Tibial artery (tissue), 4 donors: ENCODE results near the gene SMPD3.

ENCODE experiments used
- DNase-seq, 2 donors: peaks; one replicate each; pipeline ENCODE4 v3.0.0-alpha.2; 2019
- H3K27ac ChIP-seq, 2 donors: fragments of 200-600 bp; sonication (generic) in 1 of 2; 1 replicate in 1 of 2; 2 replicates in 1 of 2; pipeline ENCODE4 v1.5.1; 2018 to 2019; ENCODE audit warnings: mild to moderate bottlenecking in 1 of 2
- H3K27me3 ChIP-seq, 2 donors: fragments of 200-600 bp; sonication (generic) in 1 of 2; one replicate each; pipeline versions ENCODE4 v1.5.1 to v1.6.0; 2016 to 2019
- H3K36me3 ChIP-seq, 3 donors: fragments of 200-600 bp; sonication (generic) in 2 of 3; one replicate each; pipeline ENCODE4 v1.5.1; 2016 to 2019; ENCODE audit warnings: mild to moderate bottlenecking in 2 of 3
- H3K4me1 ChIP-seq, 4 donors: fragments of 200-600 bp; sonication (generic) in 2 of 4; 1 replicate in 3 of 4; 2 replicates in 1 of 4; pipeline ENCODE4 v1.5.1; 2016 to 2019
- H3K4me3 ChIP-seq, 2 donors: fragments of 200-600 bp; sonication (generic) in 1 of 2; 1 replicate in 1 of 2; 2 replicates in 1 of 2; pipeline ENCODE4 v1.5.1; 2018 to 2019; ENCODE audit warnings: mild to moderate bottlenecking in 2 of 2
- H3K9me3 ChIP-seq, 3 donors: fragments of 200-600 bp; sonication (generic) in 1 of 3; one replicate each; pipeline ENCODE4 v1.5.1; 2016 to 2019
- intact Hi-C: fragments of 100-400 bp; cut with DNase I; formaldehyde crosslinking; loops from one replicate; pipeline ENCODE4 v1.15.0; 2023; ENCODE audit warnings: low total_unique reads
- TF ChIP-seq, protein P1 (sequence below), 2 experiments: fragments of 200-600 bp in 1 of 2; fragments of 450-650 bp in 1 of 2; IDR thresholded peaks; one replicate each; pipeline ENCODE4 v1.5.1; 2017 to 2019; ENCODE audit warnings: antibody characterized with exemption in 2 of 2, mild to moderate bottlenecking in 1 of 2, moderate library complexity in 1 of 2

The SMPD3 gene

DNA sequence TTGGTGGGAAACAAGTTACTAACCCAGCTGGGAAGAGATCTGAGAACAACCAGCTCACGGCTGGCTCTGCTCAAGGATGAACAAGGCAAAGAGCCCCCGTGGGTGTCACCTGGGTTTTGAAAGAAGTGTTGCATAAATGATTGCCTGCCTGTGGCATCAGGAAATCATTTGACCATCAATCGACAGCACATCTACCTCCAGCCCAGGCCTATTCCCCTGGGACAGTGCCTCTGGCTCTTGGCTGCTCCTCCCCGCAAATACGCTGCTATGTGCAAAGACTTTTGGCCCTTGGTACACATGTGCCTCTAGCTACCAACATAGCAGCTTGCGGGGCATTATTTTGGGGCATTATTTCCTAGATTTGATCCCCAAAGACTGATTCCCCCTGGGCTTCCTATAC lies 39.4 kb upstream of the SMPD3 start:
- Histone ChIP-seq H3K9me3 (peaks cover 0 to 4% (median 0%) of the 10 kb centered on the region in 3 donors), H3K27me3 (peaks cover 0 to 29% of the 10 kb centered on the region in 2 donors), H3K27ac (no peak overlapping the region), H3K36me3 (no peaks in the 10 kb centered on the region), H3K4me1 (no peaks in the 10 kb centered on the region), H3K4me3 (no peak overlapping the region)
- no peak for DNase-seq
- intact Hi-C loops = no loop called here
- TF ChIP-seq, protein P1, sequence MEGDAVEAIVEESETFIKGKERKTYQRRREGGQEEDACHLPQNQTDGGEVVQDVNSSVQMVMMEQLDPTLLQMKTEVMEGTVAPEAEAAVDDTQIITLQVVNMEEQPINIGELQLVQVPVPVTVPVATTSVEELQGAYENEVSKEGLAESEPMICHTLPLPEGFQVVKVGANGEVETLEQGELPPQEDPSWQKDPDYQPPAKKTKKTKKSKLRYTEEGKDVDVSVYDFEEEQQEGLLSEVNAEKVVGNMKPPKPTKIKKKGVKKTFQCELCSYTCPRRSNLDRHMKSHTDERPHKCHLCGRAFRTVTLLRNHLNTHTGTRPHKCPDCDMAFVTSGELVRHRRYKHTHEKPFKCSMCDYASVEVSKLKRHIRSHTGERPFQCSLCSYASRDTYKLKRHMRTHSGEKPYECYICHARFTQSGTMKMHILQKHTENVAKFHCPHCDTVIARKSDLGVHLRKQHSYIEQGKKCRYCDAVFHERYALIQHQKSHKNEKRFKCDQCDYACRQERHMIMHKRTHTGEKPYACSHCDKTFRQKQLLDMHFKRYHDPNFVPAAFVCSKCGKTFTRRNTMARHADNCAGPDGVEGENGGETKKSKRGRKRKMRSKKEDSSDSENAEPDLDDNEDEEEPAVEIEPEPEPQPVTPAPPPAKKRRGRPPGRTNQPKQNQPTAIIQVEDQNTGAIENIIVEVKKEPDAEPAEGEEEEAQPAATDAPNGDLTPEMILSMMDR (IDR thresholded peaks at IDR 0.05) = no peak

DNA sequence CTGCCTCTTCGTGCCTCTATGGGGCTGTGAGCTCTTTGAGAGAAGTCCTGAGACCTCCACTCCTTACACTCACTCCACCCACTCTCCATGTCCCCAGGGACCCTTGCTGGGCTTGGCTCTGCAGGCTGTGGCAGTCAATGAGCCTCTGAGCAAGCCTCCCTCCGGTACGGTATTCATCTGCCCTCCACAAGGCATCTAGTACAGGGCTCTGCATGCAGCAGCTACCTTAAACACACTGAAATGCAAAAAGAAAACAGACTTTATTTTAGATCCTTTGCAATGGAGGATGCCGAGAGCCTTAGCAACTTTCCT lies 38.9 kb upstream of the SMPD3 start:
- peaks cover 0 to 24% of the 10 kb centered on the region in 2 donors for H3K27me3 ChIP-seq
- H3K9me3 ChIP-seq = peaks cover 0 to 4% (median 0%) of the 10 kb centered on the region in 3 donors
- TF ChIP-seq, protein P1 (IDR thresholded peaks at IDR 0.05) = no peak
- no peak for DNase-seq
- no peak overlapping the region for H3K27ac ChIP-seq
- no peak overlapping the region for H3K4me3 ChIP-seq
- intact Hi-C loops = no loop called here
- H3K4me1 ChIP-seq = no peaks in the 10 kb centered on the region
- no peaks in the 10 kb centered on the region for H3K36me3 ChIP-seq

DNA sequence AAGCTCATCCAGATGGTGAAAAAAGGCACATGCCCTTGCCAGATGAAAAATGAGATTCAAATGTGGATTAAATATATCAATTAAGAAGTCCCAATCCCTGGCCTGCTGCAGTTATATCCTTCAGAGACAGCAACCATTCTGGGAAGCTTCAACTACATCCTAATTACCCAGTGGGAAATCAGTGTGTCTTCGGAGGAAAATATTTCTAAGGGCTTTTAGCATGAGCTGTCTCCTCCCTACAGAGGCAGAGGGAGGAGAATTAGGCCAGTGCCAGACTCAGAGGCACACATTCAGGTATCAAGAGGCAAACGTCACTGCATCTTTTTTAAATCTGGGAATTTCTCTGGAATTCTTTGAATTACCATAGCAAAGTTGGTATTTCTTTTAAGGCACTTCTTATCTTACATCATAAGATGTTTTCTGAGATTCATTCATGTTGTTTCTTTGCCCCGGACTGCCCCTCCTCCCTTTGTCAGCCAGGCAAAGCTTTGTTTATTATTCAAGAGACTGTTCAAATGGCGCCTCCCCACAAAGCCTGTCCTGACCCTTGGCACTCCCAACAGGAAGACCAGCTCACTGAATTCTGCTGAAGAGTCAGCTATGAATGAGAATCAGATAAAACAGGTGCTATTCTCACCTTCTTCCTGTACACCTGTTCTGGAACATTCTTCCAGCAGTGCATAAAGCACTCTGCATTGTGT lies 38.3 kb upstream of the SMPD3 start:
- no peaks in the 10 kb centered on the region for H3K36me3 ChIP-seq
- no peak overlapping the region for H3K4me3 ChIP-seq
- intact Hi-C loops = no loop called here
- TF ChIP-seq, protein P1 (IDR thresholded peaks at IDR 0.05) = no peak
- H3K4me1 ChIP-seq = no peaks in the 10 kb centered on the region
- H3K9me3 ChIP-seq = peaks cover 0 to 4% (median 0%) of the 10 kb centered on the region in 3 donors
- no peak for DNase-seq
- peaks cover 0 to 19% of the 10 kb centered on the region in 2 donors for H3K27me3 ChIP-seq
- H3K27ac ChIP-seq = no peak overlapping the region

DNA sequence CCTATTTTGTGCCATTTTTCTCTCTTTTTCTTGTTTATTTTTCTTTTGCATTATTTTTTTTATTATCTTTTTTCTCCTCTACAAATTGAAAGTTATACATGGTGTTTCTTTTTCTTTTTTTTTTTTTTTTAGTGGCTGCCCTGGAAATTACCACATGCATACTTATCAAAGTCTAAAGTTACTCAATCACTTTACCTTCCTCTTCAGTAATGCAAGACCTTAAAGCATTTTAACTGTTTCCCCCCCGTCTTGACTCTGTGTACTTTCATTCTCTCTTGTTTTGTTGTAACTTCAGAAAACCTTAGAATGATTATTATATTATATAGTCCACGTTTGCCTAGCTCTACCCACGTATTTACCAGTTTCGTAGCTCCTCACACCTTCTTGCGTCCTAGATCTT lies 33.3 kb upstream of the SMPD3 start:
- Histone ChIP-seq H3K27me3 (peaks cover 0 to 5% of the 10 kb centered on the region in 2 donors), H3K4me1 (no peaks in the 10 kb centered on the region), H3K27ac (no peak overlapping the region), H3K9me3 (peaks cover 0 to 4% (median 0%) of the 10 kb centered on the region in 3 donors), H3K36me3 (no peaks in the 10 kb centered on the region), H3K4me3 (no peak overlapping the region)
- intact Hi-C loops = no loop called here
- TF ChIP-seq, protein P1 (IDR thresholded peaks at IDR 0.05) = no peak
- DNase-seq = no peak

DNA sequence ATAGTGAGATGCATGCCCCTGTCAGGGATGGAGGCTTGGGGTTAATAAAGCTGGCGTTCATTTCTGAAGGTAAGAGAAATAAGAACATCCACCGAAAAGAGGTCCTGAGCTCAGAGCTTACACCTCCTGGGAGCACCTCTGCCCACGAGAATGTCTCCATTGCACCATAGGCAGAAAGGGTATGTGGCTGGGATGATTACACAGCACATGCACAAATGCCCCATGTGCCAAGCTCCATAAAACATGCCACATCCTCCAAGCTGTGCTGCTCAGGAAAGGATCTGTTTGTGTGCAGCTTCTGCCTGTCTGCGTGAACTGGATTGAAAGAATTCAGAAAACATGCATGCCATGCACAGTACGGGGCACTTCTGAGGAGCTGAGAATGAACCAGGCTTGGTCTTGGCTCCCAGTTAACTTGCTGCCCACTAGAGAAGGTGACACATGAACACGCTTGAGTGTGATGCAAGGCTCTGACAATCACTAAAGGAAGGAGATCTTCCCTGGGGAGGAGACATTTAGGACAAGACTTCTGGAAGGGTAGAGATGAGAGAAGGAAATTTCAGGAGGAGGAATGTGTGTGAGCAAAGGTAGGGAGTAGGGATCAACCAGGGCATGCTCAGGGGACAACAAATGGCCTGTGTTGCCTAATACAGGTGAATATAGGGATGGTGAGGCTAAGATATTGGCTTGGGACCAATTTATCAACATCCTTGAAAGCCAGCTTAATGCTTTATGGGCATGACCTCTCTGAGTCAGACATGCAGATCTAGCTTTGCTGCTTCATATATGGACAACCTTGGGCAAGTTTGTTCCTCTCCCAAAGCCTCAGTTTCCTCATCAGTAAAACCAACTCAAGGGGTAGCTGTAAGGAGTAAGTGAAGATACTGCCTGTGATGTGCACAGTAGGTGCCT lies 32.0 kb upstream of the SMPD3 start:
- TF ChIP-seq, protein P1 (IDR thresholded peaks at IDR 0.05) = no peak
- H3K27ac ChIP-seq = no peak overlapping the region
- no peak overlapping the region for H3K4me3 ChIP-seq
- peaks cover 0 to 4% of the 10 kb centered on the region in 2 donors for H3K27me3 ChIP-seq
- intact Hi-C loops = no loop called here
- H3K4me1 ChIP-seq = no peaks in the 10 kb centered on the region
- no peaks in the 10 kb centered on the region for H3K36me3 ChIP-seq
- no peak for DNase-seq
- H3K9me3 ChIP-seq = peaks cover 0 to 4% (median 0%) of the 10 kb centered on the region in 3 donors
